GM18873 (cell line): ENCODE results near the gene NTHL1.

ENCODE experiments used
- ATAC-seq: cut with Tn5 transposase; IDR thresholded peaks from one replicate; pipeline ENCODE4 v1.9.1; 2021; ENCODE audit warnings: mild to moderate bottlenecking, moderate library complexity, moderate number of reproducible peaks; ENCODE audit not compliant: unreplicated experiment, low FRiP score

The NTHL1 gene

GRCh38 chr16:1999866-2000514, 47.6 kb downstream of the NTHL1 start:
- ATAC-seq = no peak

DNA sequence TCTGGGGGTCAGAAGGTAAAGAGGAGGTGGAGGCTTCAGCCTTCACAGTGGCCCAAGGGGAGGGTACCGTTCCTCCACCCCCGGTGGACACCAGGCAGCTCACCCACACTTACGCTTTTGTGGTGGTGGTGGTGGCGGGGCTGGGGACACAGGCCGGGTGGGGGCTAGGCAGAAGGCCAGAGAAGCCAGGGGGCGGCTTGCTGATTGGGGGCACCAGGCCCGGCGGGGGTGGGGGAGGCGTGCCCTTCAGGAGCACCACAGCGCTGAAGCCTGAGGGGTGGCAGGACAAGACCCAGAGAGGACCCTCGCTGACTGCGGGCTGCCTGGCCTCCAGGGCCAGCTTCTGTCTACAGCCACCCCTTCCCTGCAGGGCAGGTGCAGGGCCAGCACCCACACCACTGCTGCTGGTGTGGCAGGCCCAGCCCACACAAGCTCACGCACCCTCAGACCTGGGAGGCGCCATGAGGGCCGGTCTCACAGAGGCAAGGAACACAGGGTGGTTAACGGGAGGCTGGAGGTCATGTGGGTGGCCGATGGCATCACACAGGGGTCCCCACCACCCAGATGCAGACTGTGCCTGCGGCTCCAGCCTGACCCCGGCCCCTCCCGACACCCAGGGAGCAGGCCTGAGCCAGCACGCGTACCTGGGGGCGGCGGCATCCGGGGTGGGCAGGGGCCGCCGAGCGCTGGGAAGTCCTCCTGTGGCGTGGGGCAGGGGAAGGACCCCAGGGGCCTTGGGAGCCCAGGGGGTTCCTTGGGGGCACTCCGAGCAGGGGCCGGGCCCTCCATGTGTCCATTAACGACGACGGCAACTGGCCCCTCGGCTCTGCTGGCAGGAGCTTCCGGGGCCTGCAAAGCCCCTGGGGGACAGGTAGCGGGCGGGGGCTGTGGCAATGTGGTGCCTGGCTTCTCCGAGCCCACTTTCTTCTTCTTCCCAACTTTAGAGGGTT, 48.5 kb downstream of the NTHL1 start:
- no peak for ATAC-seq

- no peak for ATAC-seq
Measured at GRCh38 chr16:1998360-1998835, 49.2 kb downstream of the NTHL1 start.

DNA sequence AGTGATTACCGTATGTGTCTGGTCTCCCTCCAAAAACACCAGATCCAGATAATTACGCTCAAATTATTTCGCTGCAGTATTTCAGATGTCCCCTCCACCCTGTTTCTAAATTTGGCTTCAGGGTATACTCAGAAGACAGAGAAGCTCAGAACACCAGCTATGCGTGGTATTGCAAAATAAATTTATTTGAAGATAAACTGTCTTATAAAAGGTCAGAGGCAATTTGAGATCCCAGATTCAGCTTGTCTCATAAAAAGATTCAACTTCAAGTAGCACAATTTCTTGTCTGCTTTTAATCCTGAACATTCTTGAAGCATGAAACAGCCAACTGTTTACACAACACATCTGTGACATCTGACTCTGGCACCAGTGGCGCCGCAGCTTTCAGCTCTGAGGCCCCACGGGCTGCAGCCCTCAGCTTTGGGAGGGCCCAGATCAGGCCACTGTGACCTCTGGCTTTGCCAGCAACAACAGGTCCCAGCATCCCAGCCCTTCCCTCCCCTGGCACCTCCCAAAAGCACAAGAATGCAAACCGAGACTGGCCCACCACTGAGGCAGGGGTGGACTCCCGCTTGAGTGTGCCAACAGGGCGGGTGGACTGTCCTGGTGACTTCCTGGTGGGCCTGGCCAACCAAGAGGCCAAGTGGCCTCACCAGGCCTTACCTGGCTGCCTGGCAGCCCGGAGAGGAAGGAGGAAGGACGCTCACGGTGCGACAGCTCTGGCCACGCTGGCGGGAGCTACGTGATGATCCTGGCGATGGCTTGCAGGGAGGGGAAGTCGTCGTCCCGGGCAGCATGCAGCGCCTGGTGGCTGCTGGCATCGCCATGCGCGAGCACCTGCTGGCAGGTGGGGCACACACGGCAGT, 49.9 kb downstream of the NTHL1 start:
- no peak for ATAC-seq

GRCh38 chr16:1993731-1994131, 53.9 kb downstream of the NTHL1 start:
- no peak for ATAC-seq

DNA sequence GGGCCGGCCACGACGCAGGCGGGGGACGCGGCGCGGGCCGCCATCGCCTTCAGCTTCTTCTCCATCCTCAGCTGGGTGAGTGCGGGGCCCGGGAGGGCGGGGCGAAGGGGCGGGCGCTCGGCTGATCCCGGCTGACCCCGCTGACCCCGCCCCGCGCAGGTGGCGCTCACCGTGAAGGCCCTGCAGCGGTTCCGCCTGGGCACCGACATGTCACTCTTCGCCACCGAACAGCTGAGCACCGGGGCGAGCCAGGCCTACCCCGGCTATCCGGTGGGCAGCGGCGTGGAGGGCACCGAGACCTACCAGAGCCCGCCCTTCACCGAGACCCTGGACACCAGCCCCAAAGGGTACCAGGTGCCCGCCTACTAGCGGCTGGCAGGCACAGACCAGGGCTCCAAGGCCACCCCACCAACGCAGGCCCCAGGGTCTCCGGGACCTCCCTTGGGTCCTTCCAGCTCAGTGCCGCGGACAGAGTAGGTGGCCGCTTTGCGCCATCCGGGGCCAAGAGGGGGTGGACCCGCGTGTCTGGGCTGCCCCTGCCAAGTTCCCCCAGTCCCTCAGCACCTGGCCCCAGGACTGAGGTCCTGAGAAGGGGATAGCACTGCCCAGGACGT, 54.8 kb downstream of the NTHL1 start:
- ATAC-seq = no peak

- no peak for ATAC-seq
Measured at GRCh38 chr16:1991948-1992703, 55.5 kb downstream of the NTHL1 start.

GRCh38 chr16:1991588-1991947, 56.1 kb downstream of the NTHL1 start:
- no peak for ATAC-seq

DNA sequence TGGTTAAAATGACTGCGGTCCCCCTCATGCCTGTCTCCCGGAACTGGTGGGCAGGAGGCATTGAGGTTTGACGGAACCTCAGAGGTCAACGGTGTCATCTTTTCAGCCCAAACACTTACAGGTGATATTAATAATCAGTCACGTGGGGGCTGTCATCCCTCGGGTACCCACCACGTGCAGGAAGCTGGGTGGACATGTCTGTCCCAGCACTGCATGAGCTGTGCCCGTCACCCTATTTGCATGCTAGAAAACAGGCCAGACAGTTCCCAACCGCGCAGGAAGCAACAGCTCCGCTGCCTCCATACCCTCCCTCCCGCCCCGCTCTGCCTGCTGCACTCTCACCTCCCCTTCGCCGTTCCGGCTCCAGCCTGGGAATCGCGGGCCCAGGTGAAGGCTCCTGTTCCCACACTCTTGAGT, 56.5 kb downstream of the NTHL1 start:
- ATAC-seq = peak; percentile 43

GRCh38 chr16:1990351-1991134, 57.1 kb downstream of the NTHL1 start:
- no peak for ATAC-seq

- no peak for ATAC-seq
Measured at GRCh38 chr16:1990101-1990350, 57.6 kb downstream of the NTHL1 start.
